Measurements from ENCODE around the gene PDE6A. TPM values are rescaled to one million over a fixed set of nuclear protein-coding genes. Genes with fewer than 3 reads are reported as not detected.

The PDE6A gene
- total and polyA plus RNA-seq, 9 donors, result 0.05 to 0.68 (median 0.15) TPM

- Histone ChIP-seq H3K27me3 (no peaks in the 10 kb centered on the region), H3K36me3 (no peaks in the 10 kb centered on the region), H3K9me3 (no peaks in the 10 kb centered on the region), H3K4me1 (ENCODE audit: insufficient read depth) (peaks cover 19% of the 10 kb centered on the region), H3K27ac (peak overlapping the region in 1 of 2 donors; percentile 80), H3K4me3 (no peak overlapping the region)
- 87 to 96% (median 91%) methylated on average over 7 of the region's 7 CpGs for WGBS, 3 donors
- TF ChIP-seq POLR2A (IDR thresholded peaks at IDR 0.05) (no peak), CTCF (IDR thresholded peaks at IDR 0.05) (no peak), EP300 (IDR thresholded peaks at IDR 0.05) (no peak)
- no peak for DNase-seq
- intact Hi-C loops (cut with DNase I), result loop anchor here in 1 of 4 donors (2.0 to 10.0 kb wide), 2 partner anchors 89 to 185 kb away; partner anchors contain the start of gene PPARGC1B
Observed at GRCh38 chr5:149824120-149824519, 120.5 kb downstream of the PDE6A start.

GRCh38 chr5:149823375-149823774 lies 121.2 kb downstream of the PDE6A start:
- no peaks in the 10 kb centered on the region for H3K36me3 ChIP-seq
- 66 to 76% (median 71%) methylated on average over 5 of the region's 5 CpGs for WGBS, 3 donors
- H3K4me3 ChIP-seq, result no peak overlapping the region
- H3K27ac ChIP-seq, result peak overlapping the region in 1 of 2 donors; percentile 80
- TF ChIP-seq POLR2A (IDR thresholded peaks at IDR 0.05), result no peak
- TF ChIP-seq EP300 (IDR thresholded peaks at IDR 0.05), result no peak
- TF ChIP-seq CTCF (IDR thresholded peaks at IDR 0.05), result no peak
- H3K9me3 ChIP-seq, result no peaks in the 10 kb centered on the region
- intact Hi-C loops (cut with DNase I), result loop anchor here in 1 of 4 donors (10.0 kb wide), 1 partner anchor 89 kb away; the partner anchor contains the start of gene PPARGC1B
- H3K27me3 ChIP-seq, result no peaks in the 10 kb centered on the region
- peaks cover 19% of the 10 kb centered on the region for H3K4me1 ChIP-seq (ENCODE audit: insufficient read depth)
- DNase-seq, result no peak

- H3K9me3 ChIP-seq, result no peaks in the 10 kb centered on the region
- 96 to 98% (median 97%) methylated on average over 5 of the region's 5 CpGs for WGBS, 3 donors
- H3K27me3 ChIP-seq, result no peaks in the 10 kb centered on the region
- no peak overlapping the region for H3K27ac ChIP-seq
- DNase-seq, result no peak
- intact Hi-C loops (cut with DNase I), result loop anchor here in 1 of 4 donors (10.0 kb wide), 1 partner anchor 88 kb away; the partner anchor contains the start of gene PPARGC1B
- TF ChIP-seq POLR2A (IDR thresholded peaks at IDR 0.05), result no peak
- no peak for TF ChIP-seq CTCF (IDR thresholded peaks at IDR 0.05)
- no peak for TF ChIP-seq EP300 (IDR thresholded peaks at IDR 0.05)
- H3K36me3 ChIP-seq, result no peaks in the 10 kb centered on the region
- peaks cover 19% of the 10 kb centered on the region for H3K4me1 ChIP-seq (ENCODE audit: insufficient read depth)
- H3K4me3 ChIP-seq, result no peak overlapping the region
Observed at GRCh38 chr5:149822301-149822700, 122.3 kb downstream of the PDE6A start.

- Histone ChIP-seq H3K36me3 (no peaks in the 10 kb centered on the region), H3K27ac (no peak overlapping the region), H3K4me3 (no peak overlapping the region), H3K9me3 (no peaks in the 10 kb centered on the region), H3K27me3 (no peaks in the 10 kb centered on the region), H3K4me1 (ENCODE audit: insufficient read depth) (peaks cover 19% of the 10 kb centered on the region)
- 92 to 94% (median 94%) methylated on average over 17 of the region's 17 CpGs for WGBS, 3 donors
- TF ChIP-seq POLR2A (IDR thresholded peaks at IDR 0.05), result no peak
- no peak for TF ChIP-seq CTCF (IDR thresholded peaks at IDR 0.05)
- no peak for TF ChIP-seq EP300 (IDR thresholded peaks at IDR 0.05)
- no peak for DNase-seq
- intact Hi-C loops (cut with DNase I), result loop anchor here in 1 of 4 donors (10.0 kb wide), 1 partner anchor 86 kb away; the partner anchor contains the start of gene PPARGC1B
Observed at GRCh38 chr5:149820536-149821510, 123.8 kb downstream of the PDE6A start.

Measured in ovary (tissue), 9 donors.